Hypothalamus (tissue), 51 donors: ENCODE results near the gene HOXD11.

ENCODE experiments used
- DNase-seq, 51 donors: peaks; one replicate each; lab custom pipeline; 2025; lab: John Stamatoyannopoulos, UW

Gene HOXD11

GRCh38 chr2:176146101-176146500, 39.0 kb downstream of the HOXD11 start:
- no peak for DNase-seq

DNA sequence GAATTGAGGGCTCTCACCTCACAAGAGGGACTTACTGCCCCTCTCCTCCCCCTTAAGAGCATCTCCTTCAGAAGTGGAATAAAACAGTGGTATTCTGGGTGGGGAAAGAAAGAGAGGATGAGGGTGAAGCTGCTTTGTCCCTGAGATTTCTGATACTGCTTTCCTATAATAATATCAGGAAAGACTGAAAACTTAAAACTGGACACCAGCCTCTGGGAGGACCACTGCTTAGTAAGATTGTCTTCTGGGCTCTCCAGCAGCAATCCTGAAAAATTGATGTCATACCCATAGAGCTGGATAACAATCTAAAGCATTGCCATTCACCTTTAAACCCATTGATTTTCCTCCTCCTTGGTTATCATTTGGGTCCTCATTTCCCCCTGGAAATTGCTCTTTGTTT, 39.6 kb downstream of the HOXD11 start:
- no peak for DNase-seq

- no peak for DNase-seq
Measured at GRCh38 chr2:176147210-176147799, 40.2 kb downstream of the HOXD11 start.

DNA sequence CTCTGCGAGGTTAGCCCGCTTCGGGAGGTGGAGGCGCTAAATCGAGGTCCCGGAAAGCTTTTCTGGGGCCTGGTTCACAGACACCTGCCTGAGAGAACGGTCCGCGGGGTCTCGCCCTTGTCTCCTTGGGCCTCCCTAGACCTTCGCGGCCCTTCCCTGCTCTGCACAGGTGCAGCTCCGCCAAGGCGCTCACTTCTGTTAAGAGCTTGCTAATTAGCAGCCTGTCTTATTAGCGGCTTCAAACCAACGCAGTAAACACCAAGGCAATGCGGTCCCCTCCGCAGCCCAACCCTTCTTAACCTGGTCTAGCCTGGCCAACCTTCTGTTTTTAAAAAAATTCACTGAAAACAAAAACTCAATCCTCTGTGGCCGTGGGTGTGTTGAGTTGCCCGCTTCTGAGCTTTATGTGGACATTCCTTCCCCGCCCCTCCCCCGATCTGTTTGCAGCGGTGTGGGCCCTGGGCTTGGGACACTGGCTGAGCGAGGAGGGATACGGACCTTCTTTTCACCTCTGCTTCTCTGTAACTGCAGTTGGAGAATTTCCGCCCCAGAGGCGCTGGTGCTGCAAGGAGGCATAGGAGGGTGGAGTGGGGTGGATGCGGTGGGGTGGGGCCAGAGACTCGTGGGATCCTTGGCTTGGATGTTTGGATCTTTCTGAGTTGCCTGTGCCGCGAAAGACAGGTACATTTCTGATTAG, 40.9 kb downstream of the HOXD11 start:
- no peak for DNase-seq

DNA sequence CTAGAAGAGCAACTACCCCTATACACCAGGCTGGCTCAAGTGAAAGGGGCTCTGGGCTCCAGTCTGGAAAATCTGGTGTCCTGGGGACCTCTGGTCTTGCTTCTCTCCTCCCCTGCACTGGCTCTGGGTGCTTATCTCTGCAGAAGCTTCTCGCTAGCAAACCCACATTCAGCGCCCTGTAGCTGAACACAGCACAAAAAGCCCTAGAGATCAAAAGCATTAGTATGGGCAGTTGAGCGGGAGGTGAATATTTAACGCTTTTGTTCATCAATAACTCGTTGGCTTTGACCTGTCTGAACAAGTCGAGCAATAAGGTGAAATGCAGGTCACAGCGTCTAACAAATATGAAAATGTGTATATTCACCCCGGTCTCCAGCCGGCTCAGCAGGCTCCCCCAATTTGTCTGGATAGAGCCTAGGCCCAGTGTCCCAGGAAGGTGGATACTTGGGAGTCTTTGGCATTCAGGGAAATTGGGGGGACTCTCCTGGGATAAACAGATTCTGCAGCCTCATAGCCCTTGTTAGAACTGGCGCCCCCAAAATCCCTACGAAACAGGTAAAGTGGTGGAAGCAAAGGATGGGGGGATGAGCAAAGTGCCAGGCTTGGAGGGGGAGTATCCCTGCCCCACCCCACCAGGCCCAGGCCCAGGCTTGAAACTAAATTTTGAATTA, 41.8 kb downstream of the HOXD11 start:
- no peak for DNase-seq

- DNase-seq: no peak
Measured at GRCh38 chr2:176149481-176149938, 42.4 kb downstream of the HOXD11 start.

DNA sequence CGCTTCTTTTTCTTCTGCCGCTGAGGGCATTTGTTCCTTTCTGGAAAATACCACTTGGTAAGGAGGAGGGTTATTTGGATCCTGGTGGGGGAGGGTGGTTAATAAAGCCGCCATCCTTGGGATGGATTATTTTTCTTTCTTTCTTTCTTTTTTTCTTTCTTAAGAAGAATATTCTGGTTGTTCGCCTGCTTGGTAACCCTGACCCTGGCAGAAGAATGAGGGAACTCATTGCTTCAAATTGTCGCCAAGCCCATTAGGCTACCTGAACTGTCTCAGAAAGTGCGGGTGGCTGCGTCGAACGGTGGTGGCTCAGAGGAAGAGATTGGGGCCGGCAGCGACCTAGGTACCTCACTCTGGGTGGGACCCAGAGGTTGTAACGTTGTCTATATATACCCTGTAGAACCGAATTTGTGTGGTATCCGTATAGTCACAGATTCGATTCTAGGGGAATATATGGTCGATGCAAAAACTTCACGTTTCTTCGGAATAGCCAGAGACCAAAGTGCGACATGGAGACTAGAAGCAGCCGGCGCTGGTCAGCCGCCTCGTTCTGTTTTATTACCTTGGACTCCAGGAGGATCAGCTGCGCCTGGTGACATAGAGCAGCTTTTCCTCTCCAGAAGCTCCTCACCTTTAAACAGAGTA, 43.0 kb downstream of the HOXD11 start:
- DNase-seq: no peak

DNA sequence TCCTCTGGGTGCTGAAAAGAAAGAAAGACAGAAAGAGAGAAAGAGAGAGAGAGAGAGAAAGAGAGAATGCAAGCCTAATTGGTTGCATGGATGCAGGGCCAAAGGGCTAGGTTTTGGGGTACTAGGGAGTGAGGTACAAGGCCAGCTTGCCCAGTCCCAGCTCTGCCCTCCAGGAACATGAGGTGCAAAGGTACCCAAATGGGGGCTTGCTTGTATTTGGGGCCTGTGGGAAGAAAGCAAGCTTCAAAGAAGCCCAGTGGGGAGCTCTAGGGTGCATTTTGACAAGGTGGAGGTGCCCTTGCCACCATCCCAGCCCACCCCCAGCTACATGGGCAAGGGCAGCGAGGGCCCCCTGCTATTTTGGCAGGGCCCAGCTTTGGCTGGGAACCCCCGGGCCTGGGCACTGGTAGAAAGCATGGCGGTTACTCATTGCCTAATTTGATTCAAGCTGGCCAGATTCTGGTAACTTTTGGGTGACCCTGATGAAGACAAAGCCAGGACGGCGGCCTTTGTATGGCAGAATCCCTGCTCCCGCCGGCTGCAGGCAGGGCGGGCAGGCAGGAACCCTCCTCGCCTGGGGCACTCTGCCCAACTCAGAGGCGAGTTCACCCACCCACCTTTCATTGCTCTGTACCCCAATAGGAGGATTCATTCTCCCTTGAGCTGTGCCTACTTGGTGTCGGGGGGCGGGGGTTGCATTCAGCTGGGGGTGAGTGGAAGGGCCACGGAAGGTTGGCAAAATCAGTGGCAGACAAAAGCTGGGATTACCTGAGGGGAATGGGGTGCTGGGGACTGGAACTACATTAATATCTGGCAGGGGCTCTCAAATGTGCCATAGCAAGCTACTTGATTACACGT, 43.7 kb downstream of the HOXD11 start:
- no peak for DNase-seq

GRCh38 chr2:176151442-176152287, 44.6 kb downstream of the HOXD11 start, which contains the start of gene HOXD4:
HOXD4 (plus strand) TSS chr2:176151550; CDS start chr2:176151634, 84 bp downstream.
- DNase-seq: no peak

- no peak for DNase-seq
Measured at GRCh38 chr2:176152350-176153181, 45.5 kb downstream of the HOXD11 start.

- DNase-seq: no peak
Measured at GRCh38 chr2:176154576-176155252, 47.6 kb downstream of the HOXD11 start.

DNA sequence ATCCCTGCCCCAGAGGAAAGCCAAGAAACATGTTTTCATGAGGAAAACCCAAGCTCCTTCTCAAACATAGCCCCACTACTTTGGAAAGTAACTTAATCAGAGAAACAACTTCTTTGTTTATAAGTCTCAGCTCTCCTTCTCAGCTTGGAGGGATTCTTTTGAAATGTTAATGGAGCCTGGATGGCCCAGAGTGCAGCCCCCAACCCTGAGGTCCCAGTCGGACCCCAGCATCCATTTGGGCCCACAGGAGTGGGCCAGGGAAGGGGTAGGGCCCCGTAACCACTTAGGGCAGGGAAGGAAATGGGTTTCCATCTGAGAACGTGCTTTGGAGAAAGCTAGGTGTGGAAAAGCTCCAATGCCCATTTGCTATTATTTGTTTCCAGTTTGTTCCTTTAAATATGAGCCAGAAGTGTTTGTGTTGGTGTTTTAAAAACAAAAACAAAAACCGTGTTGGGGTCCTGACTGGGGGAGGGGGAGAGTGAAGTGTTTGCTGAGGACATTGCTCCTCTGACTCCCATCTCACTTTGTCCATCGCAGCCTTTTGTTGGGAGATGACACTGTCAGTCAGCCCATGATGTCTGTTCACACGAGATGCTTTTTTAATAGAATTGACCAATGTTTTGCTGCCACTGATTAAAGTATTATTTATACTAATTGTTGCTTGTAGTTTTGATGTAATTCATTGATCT, 48.4 kb downstream of the HOXD11 start:
- no peak for DNase-seq

- no peak for DNase-seq
Measured at GRCh38 chr2:176156301-176156806, 49.3 kb downstream of the HOXD11 start.

- no peak for DNase-seq
Measured at GRCh38 chr2:176156807-176157498, 49.9 kb downstream of the HOXD11 start, which contains the start of gene HOXD3. HOXD3 (plus strand) TSS chr2:176157307; CDS start chr2:176169115, 11,808 bp downstream.

GRCh38 chr2:176157499-176158185, 50.6 kb downstream of the HOXD11 start:
- DNase-seq: no peak

- DNase-seq: no peak
Measured at GRCh38 chr2:176158186-176158591, 51.1 kb downstream of the HOXD11 start.
